Measurements from ENCODE around the gene MSH5. TPM values are rescaled to one million over a fixed set of nuclear protein-coding genes. Genes with fewer than 3 reads are reported as not detected.

The MSH5 gene
- total RNA-seq, 4 donors from 2014 or later = 7.8 to 13.8 (median 11.4) TPM

DNA sequence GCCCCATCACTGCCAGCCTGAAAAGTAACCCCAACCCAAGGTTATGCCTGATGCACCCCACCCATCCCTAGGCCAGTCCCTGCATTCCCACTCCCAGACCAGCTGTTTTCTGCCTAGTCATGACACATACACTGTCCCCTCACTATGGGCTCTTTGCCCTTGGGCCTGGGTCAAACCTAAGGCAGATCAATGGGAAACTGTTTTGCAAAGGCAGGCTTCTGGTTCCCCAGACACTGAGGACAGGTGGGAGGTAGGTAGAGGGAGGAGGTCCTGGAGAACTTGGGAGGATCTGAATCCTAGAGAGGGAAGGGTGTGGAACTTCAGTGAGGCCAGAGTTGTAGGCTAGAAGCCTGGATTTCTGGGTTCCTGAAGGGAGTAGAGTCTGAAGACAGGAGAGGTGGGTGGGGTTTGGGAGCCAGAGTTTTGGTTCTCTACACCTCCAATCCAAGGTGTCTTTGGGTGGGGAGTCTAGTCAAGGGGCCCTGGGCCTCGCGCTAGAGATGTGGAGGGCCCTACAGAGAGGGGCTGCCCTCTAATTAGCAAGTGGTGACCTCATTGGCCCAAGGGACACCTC, 5.5 kb upstream of the MSH5 start:
- H3K4me3 ChIP-seq (ENCODE audit: low read depth, poor library complexity, severe bottlenecking) = peak overlapping the region; percentile 89
- no peak for TF ChIP-seq POLR2A (IDR thresholded peaks at IDR 0.05)
- TF ChIP-seq, protein P1, sequence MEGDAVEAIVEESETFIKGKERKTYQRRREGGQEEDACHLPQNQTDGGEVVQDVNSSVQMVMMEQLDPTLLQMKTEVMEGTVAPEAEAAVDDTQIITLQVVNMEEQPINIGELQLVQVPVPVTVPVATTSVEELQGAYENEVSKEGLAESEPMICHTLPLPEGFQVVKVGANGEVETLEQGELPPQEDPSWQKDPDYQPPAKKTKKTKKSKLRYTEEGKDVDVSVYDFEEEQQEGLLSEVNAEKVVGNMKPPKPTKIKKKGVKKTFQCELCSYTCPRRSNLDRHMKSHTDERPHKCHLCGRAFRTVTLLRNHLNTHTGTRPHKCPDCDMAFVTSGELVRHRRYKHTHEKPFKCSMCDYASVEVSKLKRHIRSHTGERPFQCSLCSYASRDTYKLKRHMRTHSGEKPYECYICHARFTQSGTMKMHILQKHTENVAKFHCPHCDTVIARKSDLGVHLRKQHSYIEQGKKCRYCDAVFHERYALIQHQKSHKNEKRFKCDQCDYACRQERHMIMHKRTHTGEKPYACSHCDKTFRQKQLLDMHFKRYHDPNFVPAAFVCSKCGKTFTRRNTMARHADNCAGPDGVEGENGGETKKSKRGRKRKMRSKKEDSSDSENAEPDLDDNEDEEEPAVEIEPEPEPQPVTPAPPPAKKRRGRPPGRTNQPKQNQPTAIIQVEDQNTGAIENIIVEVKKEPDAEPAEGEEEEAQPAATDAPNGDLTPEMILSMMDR (IDR thresholded peaks at IDR 0.05) = no peak
- intact Hi-C loops (cut with DNase I; ENCODE audit: low total_unique reads) = no loop called here
- 0 to 4% methylated on average over 2 of the region's 2 CpGs for WGBS, 2 donors
- DNase-seq (ENCODE audit: low spot score in 2 of 2) = no peak

DNA sequence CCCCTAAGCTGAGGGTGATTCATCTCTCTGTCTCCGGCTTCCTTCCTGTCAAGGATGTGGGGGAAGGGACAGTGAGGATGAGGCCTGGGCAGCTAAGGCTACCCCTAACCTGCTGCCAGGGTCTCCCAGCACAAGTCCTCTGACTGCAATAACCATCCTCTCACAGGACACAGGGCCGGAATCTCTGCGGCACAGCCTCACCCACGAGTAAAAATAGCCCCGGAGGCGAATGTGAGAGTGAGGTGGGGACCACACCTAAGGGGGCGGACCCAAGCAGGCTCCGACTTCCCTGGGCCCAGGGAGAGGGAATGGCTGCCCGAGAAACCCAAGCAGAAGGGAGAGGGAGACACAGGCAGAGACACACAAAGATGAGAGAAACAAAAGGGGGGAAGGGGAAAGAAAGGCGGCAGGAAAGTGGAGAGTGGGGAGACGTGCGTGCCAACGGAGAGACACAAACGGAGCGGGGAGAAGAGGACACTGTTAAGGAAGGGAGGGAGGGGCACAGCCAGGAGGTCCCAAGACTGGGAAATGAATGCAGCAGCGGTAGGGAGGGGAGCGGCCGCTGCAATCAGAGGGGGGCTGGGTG, 4.9 kb upstream of the MSH5 start:
- 0 to 1% methylated on average over 18 of the region's 18 CpGs for WGBS, 2 donors
- TF ChIP-seq, protein P1 (IDR thresholded peaks at IDR 0.05) = no peak
- no peak for TF ChIP-seq POLR2A (IDR thresholded peaks at IDR 0.05)
- DNase-seq (ENCODE audit: low spot score in 2 of 2) = peak; percentile 49 to 92
- intact Hi-C loops (cut with DNase I; ENCODE audit: low total_unique reads) = no loop called here
- H3K4me3 ChIP-seq (ENCODE audit: low read depth, poor library complexity, severe bottlenecking) = peak overlapping the region; percentile 89

DNA sequence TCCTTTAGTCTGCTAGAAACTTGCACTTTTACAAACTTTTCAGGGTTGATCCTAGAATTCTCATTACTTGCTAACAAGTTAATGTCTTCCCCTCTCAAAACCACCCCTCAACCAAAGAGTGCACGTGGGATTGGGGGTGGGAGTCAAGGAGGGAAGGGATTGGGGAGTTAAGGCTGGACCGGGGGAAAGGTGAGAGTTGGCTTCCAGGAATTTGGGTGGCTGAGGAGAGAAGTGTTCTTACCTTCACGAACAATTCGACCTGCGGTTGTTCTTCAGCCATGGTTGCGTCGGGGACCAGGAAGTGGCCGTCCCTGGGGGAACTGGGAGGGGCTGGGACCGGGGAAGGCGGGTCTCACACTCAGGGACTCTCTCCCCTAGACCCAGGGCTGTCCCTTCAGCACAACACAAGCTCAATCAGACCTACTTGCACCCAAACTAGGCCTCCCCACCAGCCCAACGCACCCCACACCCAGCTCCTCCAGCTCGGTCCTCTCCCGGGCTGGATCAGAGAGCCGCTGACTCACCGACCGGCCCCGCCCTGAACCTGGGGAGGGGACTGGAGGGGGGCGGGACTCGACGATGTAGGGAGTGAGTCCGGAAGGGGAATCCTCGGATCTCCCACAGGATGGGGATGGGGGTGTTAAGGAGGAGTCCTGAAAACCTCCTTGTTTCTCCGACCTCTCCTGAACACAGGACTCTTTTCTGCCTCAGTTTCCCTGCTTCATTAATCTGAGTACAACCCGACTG, 3.6 kb upstream of the MSH5 start, which contains the start of gene CLIC1:
TSS of gene CLIC1 (minus strand) at position 510 of the 747 bp plus-strand sequence. CDS start at position 280, 230 bp downstream.
- H3K4me3 ChIP-seq (ENCODE audit: low read depth, poor library complexity, severe bottlenecking) = peak within 1 kb of the TSS; percentile 89
- intact Hi-C loops (cut with DNase I; ENCODE audit: low total_unique reads) = no loop called here
- peak; percentile 89 to 98 for DNase-seq (ENCODE audit: low spot score in 2 of 2)
- 0% methylated on average over 23 to 24 of the region's 24 CpGs for WGBS, 2 donors
- TF ChIP-seq, protein P1 (IDR thresholded peaks at IDR 0.05) = no peak
- TF ChIP-seq POLR2A (IDR thresholded peaks at IDR 0.05) = peak in 1 of 2 donors; percentile 68

DNA sequence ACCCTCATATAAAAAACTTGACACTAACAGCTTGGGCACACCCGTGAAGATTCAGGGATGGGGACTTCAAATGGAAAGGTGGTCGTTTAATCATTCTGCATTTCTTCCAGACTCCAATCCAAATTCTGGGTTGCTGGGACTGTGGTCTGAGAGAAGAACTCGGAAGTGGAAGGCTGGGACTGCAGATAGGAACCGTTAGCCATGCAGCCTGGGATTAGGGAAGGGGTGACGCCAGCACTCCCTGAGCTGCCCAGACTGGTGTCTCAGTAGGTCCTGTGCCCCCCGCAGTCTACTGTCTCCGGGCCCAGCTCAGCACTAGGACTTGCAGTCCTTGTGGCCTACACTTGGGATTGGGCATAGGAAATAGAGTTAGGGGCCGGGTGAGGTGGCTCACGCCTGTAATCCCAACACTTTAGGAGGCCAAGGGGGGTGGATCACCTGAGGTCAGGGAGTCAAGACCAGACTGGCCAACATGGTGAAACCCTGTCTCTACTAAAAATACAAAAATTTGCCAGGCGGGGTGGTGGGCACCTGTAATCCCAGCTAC, 3.0 kb upstream of the MSH5 start:
- peak overlapping the region; percentile 89 for H3K4me3 ChIP-seq (ENCODE audit: low read depth, poor library complexity, severe bottlenecking)
- intact Hi-C loops (cut with DNase I; ENCODE audit: low total_unique reads) = no loop called here
- WGBS, 2 donors = 32 to 39% methylated on average over 10 of the region's 10 CpGs
- no peak for TF ChIP-seq POLR2A (IDR thresholded peaks at IDR 0.05)
- TF ChIP-seq, protein P1 (IDR thresholded peaks at IDR 0.05) = no peak
- no peak for DNase-seq (ENCODE audit: low spot score in 2 of 2)

DNA sequence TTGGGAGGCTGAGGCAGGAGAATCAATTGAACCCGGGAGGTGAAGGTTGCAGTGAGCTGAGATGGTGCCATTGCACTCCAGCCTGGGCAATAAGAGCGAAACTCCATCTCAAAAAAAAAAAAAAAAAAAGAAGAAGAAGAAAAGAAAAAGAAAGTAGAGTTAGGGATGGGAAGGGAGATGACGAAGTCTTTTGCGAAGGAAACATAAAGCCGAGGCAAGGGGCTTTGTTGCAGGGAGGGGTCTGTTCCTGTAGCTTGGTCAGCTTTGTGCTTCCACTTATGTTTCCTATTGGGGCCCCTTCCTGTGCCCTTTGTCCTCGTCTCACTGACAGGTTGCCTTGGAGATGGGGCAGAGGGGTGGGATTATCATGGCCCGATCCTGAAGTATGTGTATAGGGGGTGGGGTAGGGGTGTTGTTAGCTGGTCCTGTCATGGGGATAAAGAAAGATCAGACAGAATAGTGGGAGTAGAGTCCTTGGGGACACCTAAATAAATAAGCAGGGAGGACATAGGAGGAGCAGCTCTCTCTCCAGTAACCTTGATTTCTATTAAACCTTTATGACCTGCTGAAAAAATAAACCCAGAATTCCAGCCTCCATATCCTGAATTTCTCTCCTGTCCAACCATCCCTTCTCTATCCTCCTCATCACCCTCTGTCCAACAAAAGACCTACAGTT, 2.4 kb upstream of the MSH5 start:
- TF ChIP-seq POLR2A (IDR thresholded peaks at IDR 0.05) = no peak
- TF ChIP-seq, protein P1 (IDR thresholded peaks at IDR 0.05) = no peak
- no peak for DNase-seq (ENCODE audit: low spot score in 2 of 2)
- 64 to 74% methylated on average over 7 of the region's 7 CpGs for WGBS, 2 donors
- no peak overlapping the region for H3K4me3 ChIP-seq (ENCODE audit: low read depth, poor library complexity, severe bottlenecking)
- intact Hi-C loops (cut with DNase I; ENCODE audit: low total_unique reads) = no loop called here
